NT2/D1 (cell line): ENCODE data around the gene SYNGR4.

Experiments
- SUZ12 ChIP-seq: IDR thresholded peaks from 2 replicates; pipeline ENCODE4 v1.6.1; 2011; ENCODE audit not compliant: insufficient read length, insufficient read depth; ENCODE audit errors: extremely low read depth
- YY1 ChIP-seq: IDR thresholded peaks from 2 replicates; pipeline ENCODE4 v1.6.1; 2011; ENCODE audit not compliant: insufficient read length, insufficient read depth
- ZNF274 ChIP-seq: IDR thresholded peaks from 2 replicates; pipeline ENCODE4 v1.6.1; 2011; ENCODE audit warnings: mild to moderate bottlenecking, low read depth, low read length

- TF ChIP-seq ZNF274 (no peak), YY1 (no peak), SUZ12 (no peak)
These were observed 38.8 kb upstream of the SYNGR4 start, which contains the start of gene EMP3 for GRCh38 chr19:48325265-48325910.
